Measurements from ENCODE around the gene ITPR2.

The ITPR2 gene

GRCh38 chr12:26821212-26821701 is 11.7 kb downstream of the ITPR2 start:
- DNase-seq, result no peak

DNA sequence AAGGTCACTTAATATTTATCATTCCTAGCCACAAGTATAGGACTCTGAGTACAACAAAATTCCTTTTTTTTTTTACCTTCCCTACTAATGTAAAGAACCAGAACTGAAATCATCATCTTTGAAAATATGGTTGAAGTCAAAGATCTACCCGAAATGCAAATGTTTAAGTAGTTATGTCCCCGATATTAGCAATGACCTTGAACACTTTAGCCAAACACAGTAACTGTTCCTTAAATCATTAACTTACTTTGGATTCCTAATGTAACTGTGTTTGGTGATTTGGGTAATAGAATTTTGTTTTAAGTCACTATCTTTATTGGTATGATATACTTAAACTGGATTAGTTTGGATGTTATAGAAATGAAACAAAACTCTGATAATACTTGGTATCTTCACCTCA is 14.4 kb downstream of the ITPR2 start:
- DNase-seq, result no peak

- DNase-seq, result no peak
These were observed 14.8 kb downstream of the ITPR2 start for GRCh38 chr12:26818201-26818600.

DNA sequence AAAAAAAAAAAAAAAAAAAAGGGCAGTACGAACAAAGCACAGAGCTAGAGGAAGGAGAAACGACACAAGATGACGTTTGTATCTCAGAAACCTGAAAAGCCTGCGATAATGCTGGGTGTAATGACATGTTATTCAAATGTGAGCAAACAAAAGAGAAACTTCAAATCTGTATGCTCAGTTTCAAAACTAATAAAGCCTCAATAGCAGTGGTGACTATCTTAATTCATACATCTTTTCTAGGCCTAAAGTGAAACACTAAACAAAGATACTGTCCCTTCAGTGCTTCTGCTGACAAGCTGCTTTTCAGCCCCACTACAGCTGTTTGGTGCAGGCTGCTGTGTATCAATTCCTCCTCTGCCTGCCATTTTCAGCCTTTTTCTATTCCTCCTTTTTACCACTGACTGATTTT is 15.8 kb downstream of the ITPR2 start:
- DNase-seq, result no peak

DNA sequence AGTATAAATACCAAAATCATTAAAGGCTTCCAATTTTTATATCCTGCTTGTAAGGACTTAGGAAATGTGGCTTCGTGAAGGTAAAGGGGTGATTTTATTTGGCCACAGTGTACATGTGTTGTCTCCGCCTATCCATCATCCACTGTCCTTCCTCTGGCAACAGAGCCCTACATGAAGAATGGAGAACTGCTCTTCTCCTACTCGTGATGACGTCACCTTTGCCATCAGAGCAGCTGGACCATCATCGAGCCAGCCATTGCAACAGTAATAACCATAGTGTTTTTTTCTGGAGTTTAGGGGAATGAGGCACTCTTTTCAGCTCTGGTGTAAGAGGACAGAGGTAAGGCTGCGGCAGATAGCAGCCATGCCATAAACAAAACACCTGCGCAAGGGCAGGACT is 19.2 kb downstream of the ITPR2 start:
- no peak for DNase-seq

GRCh38 chr12:26810330-26810729 is 22.7 kb downstream of the ITPR2 start:
- DNase-seq, result no peak

DNA sequence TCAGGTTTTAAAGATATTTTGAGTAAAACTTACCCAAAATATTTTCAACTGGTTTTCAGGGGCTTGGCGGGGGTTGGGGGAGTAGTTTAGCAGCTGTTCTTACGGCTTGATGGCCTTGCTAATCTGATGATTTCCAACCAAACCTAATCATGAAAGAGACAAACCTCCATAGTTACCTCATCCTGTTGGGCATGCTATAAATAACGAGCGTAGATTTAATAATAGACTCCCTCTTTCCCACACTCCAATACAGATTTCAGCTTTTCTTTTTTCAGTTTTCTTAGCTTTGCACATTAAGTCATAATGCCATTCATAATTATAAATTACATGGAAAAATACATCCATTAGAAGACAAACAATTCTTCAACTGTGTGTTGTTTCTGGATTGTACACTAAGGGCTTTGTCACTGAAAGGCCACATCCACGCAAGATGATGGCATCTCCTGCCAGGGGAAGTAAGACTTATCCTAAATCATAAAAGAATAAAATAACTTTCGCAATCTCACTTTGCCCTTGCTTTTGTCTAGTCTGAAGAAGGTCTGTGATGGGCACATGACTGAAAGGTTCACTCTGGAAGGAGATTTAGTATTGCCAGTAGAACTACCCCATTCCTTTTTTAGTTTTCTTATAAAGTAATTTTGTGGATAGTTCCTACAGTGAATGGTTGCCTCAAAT is 23.2 kb downstream of the ITPR2 start:
- DNase-seq, result no peak

GRCh38 chr12:26808766-26809476 is 24.1 kb downstream of the ITPR2 start:
- DNase-seq, result no peak

DNA sequence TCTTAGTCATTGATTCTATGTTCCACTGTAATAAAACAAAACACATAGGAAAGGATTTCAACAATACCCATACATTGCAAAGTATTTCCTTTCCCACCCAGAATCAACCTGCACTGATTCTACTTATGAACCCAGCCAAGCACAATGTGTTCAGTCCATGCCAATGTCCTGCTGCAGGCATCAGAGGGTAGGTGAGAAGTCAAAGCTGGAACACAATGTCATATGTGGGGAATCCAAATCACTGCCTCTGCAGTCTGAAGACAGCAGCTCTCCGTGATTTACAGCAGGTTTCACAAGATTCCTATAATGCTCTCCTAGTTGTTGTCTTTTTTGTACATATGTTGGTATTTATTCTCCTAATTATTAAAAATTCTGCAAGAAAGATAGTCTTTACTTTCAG is 25.7 kb downstream of the ITPR2 start:
- DNase-seq, result no peak

- no peak for DNase-seq
These were observed 26.4 kb downstream of the ITPR2 start for GRCh38 chr12:26806556-26806955.

DNA sequence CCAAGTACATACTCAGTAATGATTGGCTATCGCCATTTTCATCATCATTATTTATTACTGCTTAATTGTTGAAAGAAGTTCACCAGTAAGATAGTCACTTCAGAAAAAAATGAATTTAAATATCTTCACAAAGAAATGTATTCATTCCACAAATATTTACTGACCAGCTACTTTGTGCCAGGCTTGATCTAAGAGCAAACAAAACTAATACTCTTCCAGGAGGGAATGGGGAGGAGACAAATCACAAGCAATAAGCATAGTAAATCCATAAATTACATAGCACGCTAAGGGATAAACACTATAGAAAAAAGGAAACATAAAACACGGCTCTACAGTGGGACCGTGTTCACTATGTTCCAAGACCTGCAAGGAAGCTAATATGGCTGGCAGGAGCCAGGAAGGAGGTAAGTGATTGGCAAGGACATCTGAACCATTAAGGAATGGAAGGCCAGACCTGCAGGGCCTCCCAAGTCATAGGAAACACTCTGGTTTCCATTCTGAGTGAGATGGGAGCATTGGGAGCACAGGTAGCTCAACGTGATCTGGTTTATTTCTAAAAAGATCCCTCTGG is 27.5 kb downstream of the ITPR2 start:
- no peak for DNase-seq

GRCh38 chr12:26803552-26803951 is 29.4 kb downstream of the ITPR2 start:
- DNase-seq, result no peak

- DNase-seq, result no peak
These were observed 31.5 kb downstream of the ITPR2 start for GRCh38 chr12:26801486-26801885.

DNA sequence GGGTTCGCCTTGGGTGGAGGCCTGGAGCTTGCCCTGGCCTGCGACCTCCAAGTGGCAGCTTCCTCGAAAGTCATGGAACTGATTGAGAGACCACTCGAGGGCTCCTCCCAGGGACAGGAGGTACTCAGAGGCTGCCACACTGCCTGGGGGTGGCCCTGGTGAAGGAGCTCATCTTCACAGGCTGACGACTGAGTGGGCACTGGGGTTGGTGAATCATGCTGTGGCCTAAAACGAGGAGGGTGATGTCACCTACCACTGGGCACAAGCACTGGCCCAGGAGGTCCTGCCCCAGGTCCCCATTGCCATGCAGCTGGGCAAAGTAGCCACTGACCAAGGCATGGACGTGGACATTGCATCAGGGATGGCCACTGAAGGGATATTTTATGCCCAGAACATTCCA is 32.1 kb downstream of the ITPR2 start:
- DNase-seq, result no peak

GRCh38 chr12:26800347-26800746 is 32.6 kb downstream of the ITPR2 start:
- no peak for DNase-seq

GRCh38 chr12:26799741-26800140 is 33.3 kb downstream of the ITPR2 start:
- no peak for DNase-seq

DNA sequence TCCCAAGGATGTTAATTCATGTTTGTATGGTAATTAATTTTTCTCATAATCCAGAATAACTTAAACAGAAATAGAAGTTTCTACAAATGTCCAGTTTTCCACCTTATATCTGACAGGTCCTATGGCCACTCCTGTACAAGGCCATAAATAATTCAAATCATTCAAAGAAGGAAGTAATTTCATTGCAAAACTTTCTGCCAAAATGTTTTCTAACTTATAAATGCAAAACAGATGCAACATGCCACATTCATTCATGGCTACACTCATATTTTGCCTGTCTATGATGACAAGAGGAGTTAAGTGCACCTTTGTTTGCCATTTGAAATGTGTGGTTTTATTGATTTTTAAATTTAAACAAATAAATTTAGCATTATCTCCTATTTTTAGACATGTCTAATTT is 34.4 kb downstream of the ITPR2 start:
- DNase-seq, result no peak

GRCh38 chr12:26798023-26798422 is 35.0 kb downstream of the ITPR2 start:
- DNase-seq, result no peak

- DNase-seq, result no peak
These were observed 37.1 kb downstream of the ITPR2 start for GRCh38 chr12:26795910-26796309.

DNA sequence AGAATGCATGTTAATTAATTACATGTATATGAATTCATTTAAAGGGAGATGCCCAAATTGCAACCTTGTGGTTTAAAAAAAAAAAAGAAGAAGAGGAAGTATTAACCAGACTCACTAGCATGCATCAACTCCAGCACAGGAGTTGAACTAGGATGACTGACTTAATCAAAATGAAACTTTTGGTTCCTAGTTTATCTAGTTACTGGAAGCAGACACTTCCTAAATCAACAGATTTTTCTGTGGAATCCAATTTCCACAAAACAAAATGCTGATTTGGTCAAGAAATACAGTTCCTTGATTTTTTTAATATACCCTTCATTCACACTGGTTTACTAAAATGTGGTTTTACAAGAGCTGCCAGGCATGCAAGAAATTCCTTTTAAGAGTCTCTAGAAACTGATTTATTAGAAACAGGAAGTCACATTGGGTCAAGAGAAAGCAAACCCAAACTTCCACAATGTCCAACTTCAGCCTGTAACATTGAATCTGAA is 41.6 kb downstream of the ITPR2 start:
- DNase-seq, result no peak

- DNase-seq, result no peak
These were observed 42.4 kb downstream of the ITPR2 start for GRCh38 chr12:26790645-26790994.

DNA sequence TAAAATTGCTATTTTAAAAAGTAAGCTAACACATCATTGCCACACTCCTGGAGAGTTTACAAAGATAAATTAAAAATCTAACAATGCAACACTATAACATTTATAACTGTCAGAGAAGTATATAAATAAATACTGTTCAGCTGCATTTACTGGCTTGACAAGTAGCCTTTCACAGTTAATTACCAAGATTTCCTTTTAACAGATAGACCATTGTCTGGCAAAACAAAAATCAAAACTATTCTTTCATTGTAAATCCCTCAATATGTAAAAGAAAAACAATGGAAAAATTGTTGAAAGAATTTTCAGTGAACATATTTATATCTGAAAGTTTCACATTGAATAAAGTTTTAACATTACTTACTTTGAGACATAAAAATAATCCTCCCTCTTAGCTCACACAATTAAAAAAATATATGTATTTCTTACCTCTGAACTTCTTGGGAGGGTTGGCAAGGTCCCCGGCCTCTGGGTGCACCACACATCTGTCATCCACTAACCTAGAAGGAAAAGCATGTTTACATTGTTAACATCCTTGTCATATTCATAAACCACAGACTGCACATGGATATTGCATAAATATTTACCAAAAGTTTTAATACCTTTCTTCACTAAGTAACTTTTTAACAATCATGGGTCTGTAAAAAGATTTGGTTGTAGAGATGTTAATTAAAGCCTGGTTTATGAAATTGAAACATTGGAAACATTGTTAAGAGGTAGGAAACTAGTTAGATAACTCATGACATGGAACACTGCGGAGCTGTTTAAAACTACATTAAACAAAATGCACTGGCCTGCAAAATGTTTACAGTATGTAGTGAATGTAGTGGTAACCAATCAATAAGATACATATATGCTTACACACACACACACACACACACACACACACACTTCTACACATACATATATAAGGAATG is 43.0 kb downstream of the ITPR2 start:
- DNase-seq, result no peak

DNA sequence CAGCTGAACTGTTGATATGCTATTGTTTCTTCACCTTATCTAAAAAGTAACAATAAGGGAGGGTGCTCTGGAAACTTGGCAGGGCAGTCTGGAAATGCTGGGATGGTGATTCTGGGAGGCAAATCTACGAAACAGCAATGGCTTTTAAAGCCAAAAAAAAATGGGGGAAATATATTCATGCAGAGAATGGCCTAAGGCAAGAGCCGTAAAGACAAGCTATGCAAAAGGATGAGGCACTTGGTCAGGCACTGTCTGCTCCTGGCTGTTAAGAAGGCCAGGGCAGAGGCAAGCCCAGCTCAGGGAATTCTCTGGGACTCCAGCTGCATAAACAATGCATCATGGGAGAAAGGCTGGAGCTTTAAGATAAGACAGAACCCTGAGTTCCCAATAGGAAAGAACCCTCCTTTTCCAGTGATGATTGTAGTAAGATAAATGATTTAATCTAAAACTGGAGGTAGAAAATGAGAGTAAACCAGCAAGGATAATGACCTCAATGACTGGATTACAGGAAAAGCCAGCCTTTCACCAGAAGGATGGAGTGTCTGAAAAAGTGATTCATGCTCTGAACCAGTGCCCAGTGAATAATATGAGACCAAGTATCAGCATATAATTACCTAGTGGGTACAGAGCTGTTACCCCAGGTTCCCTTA is 46.0 kb downstream of the ITPR2 start:
- DNase-seq, result no peak

Data from stimulated activated CD4-positive, alpha-beta T cell treated with anti-CD3 and anti-CD28 coated beads, Interleukin-4, amount 100 ng/mL, for 1 hour (primary cell).